AG04449 (cell line): Measurements from ENCODE around the gene CDC42SE2.

Source experiments
- CTCF ChIA-PET: fragments of 350-600 bp; formaldehyde crosslinking; extraction: SDS; loops from one replicate; lab custom pipeline; 2021; ENCODE audit warnings: antibody characterized with exemption; lab: Yijun Ruan, JAX
- POLR2A ChIA-PET: fragments of 400-600, 350-600 bp; formaldehyde crosslinking; extraction: SDS; loops from one replicate; lab custom pipeline; 2020; ENCODE audit warnings: antibody characterized with exemption, inconsistent platforms; lab: Yijun Ruan, JAX
- DNase-seq: peaks from one replicate; pipeline ENCODE4 v3.0.0-alpha.2; 2010; ENCODE audit warnings: low read depth, low spot score
- H3K4me3 ChIP-seq: 2 replicates; pipeline ENCODE4 v1.5.1; 2011; ENCODE audit warnings: low read depth, mild to moderate bottlenecking, control low read depth, low read length
- TF ChIP-seq, protein P1 (sequence below): IDR thresholded peaks from one replicate; pipeline ENCODE4 v1.5.1; 2011; ENCODE audit warnings: mild to moderate bottlenecking, moderate library complexity, low read length, control low read depth, inconsistent platforms; ENCODE audit not compliant: insufficient read depth; ENCODE audit errors: missing control alignments

CDC42SE2 gene

DNA sequence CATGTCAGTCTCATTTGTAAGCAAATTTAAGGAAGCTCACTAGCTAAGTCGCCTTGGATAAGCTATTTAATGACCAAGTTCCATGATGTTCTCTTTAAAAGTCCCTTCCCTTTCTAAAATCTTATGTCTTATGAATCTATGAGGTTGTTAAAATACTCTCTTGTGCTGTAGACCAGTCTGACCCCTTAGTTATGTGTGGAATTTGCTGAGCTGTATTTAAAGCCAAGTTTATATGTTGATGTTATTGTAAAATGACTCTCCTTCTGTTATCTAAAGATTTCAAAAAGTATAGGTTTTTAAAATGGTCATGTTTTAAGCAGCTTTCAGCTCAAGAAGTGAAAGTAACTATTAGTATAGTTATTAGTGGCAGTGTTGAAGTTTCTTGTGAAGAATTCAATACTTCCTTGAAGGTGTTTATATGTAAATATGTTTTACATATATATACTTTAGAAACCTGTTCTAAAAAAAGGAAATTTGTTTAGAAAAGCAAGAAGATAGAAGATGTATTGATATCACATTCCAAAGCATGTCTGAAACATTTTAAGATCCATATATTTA, 92.2 kb downstream of the CDC42SE2 start:
- ChIA-PET POLR2A (no interaction called here), CTCF (no interaction called here)
- H3K4me3 ChIP-seq = no peak overlapping the region; the same call in 1 of the 2 replicates
- peak; percentile 21 for DNase-seq
- TF ChIP-seq, protein P1, sequence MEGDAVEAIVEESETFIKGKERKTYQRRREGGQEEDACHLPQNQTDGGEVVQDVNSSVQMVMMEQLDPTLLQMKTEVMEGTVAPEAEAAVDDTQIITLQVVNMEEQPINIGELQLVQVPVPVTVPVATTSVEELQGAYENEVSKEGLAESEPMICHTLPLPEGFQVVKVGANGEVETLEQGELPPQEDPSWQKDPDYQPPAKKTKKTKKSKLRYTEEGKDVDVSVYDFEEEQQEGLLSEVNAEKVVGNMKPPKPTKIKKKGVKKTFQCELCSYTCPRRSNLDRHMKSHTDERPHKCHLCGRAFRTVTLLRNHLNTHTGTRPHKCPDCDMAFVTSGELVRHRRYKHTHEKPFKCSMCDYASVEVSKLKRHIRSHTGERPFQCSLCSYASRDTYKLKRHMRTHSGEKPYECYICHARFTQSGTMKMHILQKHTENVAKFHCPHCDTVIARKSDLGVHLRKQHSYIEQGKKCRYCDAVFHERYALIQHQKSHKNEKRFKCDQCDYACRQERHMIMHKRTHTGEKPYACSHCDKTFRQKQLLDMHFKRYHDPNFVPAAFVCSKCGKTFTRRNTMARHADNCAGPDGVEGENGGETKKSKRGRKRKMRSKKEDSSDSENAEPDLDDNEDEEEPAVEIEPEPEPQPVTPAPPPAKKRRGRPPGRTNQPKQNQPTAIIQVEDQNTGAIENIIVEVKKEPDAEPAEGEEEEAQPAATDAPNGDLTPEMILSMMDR = no peak

DNA sequence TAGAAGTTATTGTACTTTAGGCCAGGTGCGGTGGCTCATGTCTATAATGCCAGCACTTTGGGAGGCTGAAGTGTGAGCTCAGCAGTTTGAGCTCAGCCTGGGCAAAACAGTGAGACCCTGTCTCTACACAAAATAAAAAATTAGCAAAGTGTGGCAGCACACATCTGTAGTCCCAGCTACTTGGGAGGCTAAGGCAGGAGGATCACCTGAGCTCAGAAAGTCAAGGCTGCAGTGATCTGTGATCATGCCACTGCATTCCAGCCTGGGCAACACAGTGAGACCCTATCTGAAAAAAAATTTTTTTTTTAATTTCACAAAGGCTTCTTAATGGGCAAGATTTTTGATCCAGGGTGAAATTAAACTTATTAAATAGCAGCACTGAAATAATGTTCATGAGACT, 92.8 kb downstream of the CDC42SE2 start:
- POLR2A ChIA-PET = no interaction called here
- CTCF ChIA-PET = no interaction called here
- TF ChIP-seq, protein P1 = no peak
- H3K4me3 ChIP-seq = no peak overlapping the region
- DNase-seq = no peak

DNA sequence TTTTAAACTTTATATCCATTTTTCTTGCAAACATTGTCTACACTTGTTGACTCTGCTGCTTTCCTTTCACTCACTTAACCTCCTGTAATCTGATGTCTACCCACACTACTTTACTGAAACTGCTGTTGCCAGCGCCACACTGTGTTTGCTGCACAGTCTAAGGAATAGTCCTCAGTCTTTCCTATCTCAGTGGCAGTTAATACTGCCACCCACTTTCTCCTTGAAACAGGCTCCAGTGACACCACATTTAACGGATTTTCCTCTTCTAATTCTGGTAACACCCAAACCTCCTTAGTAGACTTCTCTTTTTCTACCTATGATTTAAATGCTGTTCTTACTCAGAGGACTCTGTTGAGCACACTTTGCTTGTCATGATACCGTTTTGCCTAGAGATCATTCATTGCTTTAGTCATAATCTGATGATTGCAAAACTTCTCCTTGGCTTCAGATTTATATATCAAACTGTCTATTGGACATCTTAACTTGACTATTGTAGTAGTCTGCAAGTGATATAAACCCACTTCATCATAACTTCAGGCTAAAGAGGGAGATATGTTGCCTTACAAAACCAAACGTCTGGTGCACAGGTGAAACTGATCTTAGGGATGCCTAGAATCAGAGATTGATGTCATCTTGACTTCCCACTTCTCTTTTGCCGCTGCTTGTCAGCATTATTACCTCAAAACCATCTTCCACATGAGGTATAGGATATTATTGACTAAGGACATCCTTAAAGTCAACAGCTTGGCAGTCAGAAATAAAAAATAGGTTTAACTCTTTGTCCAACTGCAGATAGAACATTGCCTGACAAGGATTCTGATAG, 94.1 kb downstream of the CDC42SE2 start:
- POLR2A ChIA-PET = no interaction called here

DNA sequence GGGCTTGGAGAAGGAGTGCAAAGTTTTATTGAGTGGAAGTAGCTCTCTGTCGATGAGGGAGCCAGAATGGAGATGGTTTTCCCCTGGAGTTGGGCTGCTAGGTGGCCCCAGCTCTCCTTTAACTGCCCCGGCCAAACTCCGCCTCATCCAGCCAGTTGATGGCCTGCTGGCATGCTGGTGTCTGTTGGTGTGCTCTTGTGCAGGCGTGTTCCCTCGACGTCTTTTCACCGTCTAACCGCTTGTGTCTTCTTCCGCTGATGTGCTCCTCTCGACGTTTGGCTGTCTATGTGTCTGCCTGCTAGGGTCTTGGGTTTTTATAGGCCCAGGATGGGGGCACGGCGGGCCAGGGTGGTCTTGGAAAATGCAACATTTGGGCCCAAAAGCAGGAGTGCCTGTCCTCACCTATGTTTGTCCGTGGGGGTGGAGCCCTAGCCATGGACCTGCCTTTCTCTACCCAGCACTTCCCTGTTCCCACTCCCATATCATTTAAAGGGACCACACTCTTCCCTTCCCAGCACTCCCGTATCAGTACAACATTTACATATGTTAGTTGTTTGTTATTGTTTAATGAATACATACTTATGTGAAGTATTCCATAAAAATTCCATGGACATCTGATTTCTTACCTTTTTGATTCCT, 97.9 kb downstream of the CDC42SE2 start:
- TF ChIP-seq, protein P1 = no peak
- CTCF ChIA-PET = interaction anchor here (0.7 to 1.5 kb wide), 3 partner anchors 20 to 98 kb away, joined by 3 read pairs; partner anchors contain the start of gene CDC42SE2
- DNase-seq = no peak
- no peak overlapping the region for H3K4me3 ChIP-seq
- POLR2A ChIA-PET = no interaction called here

More for the DNA sequence above, 94.1 kb downstream of the CDC42SE2 start:
- no peak overlapping the region for H3K4me3 ChIP-seq
- TF ChIP-seq, protein P1 = no peak
- CTCF ChIA-PET = no interaction called here
- no peak for DNase-seq

DNA sequence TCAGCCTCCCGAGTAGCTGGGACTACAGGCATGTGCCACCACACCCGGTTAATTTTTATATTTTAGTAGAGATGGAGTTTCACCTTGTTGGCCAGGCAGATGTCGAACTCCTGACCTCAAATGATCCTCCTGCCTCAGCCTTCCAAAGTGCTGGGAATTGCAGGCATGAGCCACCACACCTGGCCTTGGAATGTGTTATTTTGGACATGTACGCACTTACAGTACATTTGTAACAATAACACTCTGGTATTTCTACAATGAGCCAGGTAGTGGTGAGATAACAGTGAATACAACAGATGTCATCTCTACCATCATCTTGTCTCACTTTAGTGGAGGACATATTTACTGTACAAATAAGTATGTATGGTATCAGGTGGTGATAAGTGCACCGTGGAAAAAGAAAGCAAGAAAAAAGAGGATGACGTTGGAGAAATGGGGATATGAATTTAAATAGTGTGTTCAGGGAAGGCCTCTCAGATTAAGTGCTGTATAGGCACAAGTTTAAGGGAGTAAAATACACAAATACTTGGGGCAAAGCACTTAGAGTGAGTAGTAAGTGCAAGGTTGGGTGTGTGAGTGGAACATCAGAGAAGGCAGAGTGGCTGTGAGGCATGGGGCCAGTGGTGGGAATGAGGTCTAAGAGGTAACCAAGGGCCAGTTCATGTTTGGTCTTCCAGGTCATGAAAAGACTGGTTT, 100.1 kb downstream of the CDC42SE2 start:
- TF ChIP-seq, protein P1 = no peak
- ChIA-PET POLR2A (no interaction called here), CTCF (no interaction called here)
- DNase-seq = no peak
- no peak overlapping the region for H3K4me3 ChIP-seq

DNA sequence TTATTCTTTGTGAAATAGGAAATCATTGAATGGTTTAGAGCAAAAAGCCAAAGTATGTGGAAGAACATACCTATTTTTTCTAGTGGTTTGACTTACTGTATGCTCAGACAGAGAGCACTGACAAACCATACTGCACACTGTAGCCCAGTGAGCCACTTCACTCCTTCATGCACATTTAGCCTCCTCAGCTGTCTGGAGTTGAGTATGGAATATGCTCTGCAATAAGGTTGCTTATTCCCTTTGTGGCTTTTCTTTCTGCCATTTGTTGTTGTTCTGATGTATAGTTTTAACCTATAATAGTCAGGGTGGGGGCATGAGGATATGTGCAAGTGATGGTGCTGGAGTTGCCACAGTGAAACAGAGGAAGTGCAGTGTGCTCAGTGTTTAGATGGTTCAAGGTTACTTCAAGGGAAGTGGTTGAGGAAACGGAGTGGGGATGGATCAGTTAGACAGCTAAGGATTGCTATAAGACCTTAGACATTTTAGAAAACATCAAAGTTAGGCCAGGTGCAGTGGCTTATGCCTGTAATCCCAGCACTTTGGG, 100.7 kb downstream of the CDC42SE2 start:
- no peak overlapping the region for H3K4me3 ChIP-seq
- TF ChIP-seq, protein P1 = no peak
- DNase-seq = no peak
- CTCF ChIA-PET = no interaction called here
- POLR2A ChIA-PET = no interaction called here
